Endothelial cell of umbilical vein (primary cell): ENCODE results near the gene ELOVL4. TPM values are rescaled to one million over a fixed set of nuclear protein-coding genes. Genes with fewer than 3 reads are reported as not detected.

Source experiments
- BruUV-seq: library from RNA; stranded (reverse); fragments of 400-500 nt; replicated peaks from 2 replicates; lab custom pipeline; 2021; lab: Mats Ljungman, UMichigan
- CTCF ChIA-PET: fragments of 300-600, 350-600 bp; sonication (Branson Sonifier 250); formaldehyde crosslinking; loops from one replicate; lab custom pipeline; 2021; ENCODE audit warnings: antibody characterized with exemption, inconsistent platforms; lab: Charles Lee
- POLR2A ChIA-PET: fragments of 300-600, 350-600 bp; sonication (Branson Sonifier 250); formaldehyde crosslinking; loops from one replicate; lab custom pipeline; 2021; ENCODE audit warnings: antibody characterized with exemption, inconsistent platforms; lab: Charles Lee
- DNase-seq: peaks from one replicate; pipeline ENCODE4 v3.0.0-alpha.2; 2011; ENCODE audit warnings: low read depth, low spot score
- FAIRE-seq: peaks from 2 replicates; lab custom pipeline; 2011; peaks lifted over from hg19 to GRCh38; lab: Jason Lieb, UNC
- H2AFZ ChIP-seq: 2 replicates; pipeline ENCODE4 v1.6.0; 2012; ENCODE audit warnings: low read depth, low read length, control low read depth, inconsistent platforms
- H3K27ac ChIP-seq: 2 replicates; pipeline ENCODE4 v1.5.1; 2011; ENCODE audit warnings: low read depth, mild to moderate bottlenecking, control low read depth, low read length, moderate library complexity; ENCODE audit not compliant: insufficient read depth
- H3K27me3 ChIP-seq, 2 experiments: 2 replicates each; pipeline versions ENCODE4 v1.6.0 to v1.6.1; 2011; ENCODE audit warnings: low read length in 2 of 2, mixed read lengths in 1 of 2; ENCODE audit not compliant: control insufficient read depth in 2 of 2, insufficient read depth in 2 of 2
- H3K36me3 ChIP-seq, 2 experiments: 2 replicates in 1 of 2; 3 replicates in 1 of 2; pipeline ENCODE4 v1.5.1; 2011; ENCODE audit warnings: low read length in 2 of 2, mild to moderate bottlenecking in 1 of 2, moderate library complexity in 1 of 2; ENCODE audit not compliant: control insufficient read depth in 2 of 2, insufficient read depth in 2 of 2; ENCODE audit errors: extremely low read depth in 1 of 2
- H3K4me1 ChIP-seq: 3 replicates; pipeline ENCODE4 v1.5.1; 2011; ENCODE audit warnings: mild to moderate bottlenecking, low read length; ENCODE audit not compliant: control insufficient read depth, insufficient read depth; ENCODE audit errors: extremely low read depth
- H3K4me2 ChIP-seq: 2 replicates; pipeline ENCODE4 v1.6.1; 2011; ENCODE audit warnings: low read length, control low read depth, mixed read lengths; ENCODE audit not compliant: insufficient read depth
- H3K4me3 ChIP-seq, 3 experiments: fragments of 200-600 bp in 1 of 3; sonication (generic), shearing (Covaris generic) in 1 of 3; replicated peaks in 1 of 3; 2 replicates each; pipeline ENCODE4 v1.5.1; 2011 to 2016; ENCODE audit warnings: control low read depth in 3 of 3, low read length in 3 of 3, mild to moderate bottlenecking in 2 of 3, inconsistent platforms in 1 of 3, low read depth in 1 of 3, moderate library complexity in 1 of 3; ENCODE audit not compliant: insufficient read depth in 1 of 3
- H3K79me2 ChIP-seq: 2 replicates; pipeline ENCODE4 v1.6.0; 2012; ENCODE audit warnings: low read length, inconsistent platforms; ENCODE audit not compliant: control insufficient read depth, insufficient read depth
- H3K9ac ChIP-seq: replicated peaks from 2 replicates; pipeline ENCODE3; 2011; ENCODE audit warnings: low read length, control low read depth; ENCODE audit not compliant: insufficient read depth; ENCODE audit errors: extremely low read depth
- H3K9me1 ChIP-seq: replicated peaks from 3 replicates; pipeline ENCODE4 v1.6.0; 2011; ENCODE audit warnings: mild to moderate bottlenecking, low read length; ENCODE audit not compliant: control insufficient read depth, insufficient read depth; ENCODE audit errors: extremely low read depth
- H3K9me3 ChIP-seq: replicated peaks from 2 replicates; pipeline ENCODE4 v1.5.1; 2012; ENCODE audit warnings: low read length, inconsistent platforms; ENCODE audit not compliant: control insufficient read depth, insufficient read depth
- H4K20me1 ChIP-seq: replicated peaks from 2 replicates; pipeline ENCODE3; 2011; ENCODE audit warnings: mild to moderate bottlenecking, low read length; ENCODE audit not compliant: control insufficient read depth, insufficient read depth; ENCODE audit errors: extremely low read depth
- CTCF ChIP-seq, 2 donors: IDR thresholded peaks; 1 replicate in 1 of 2; 2 replicates in 1 of 2; pipeline ENCODE4 v1.5.1; 2011; ENCODE audit warnings: low read length in 2 of 2, mild to moderate bottlenecking in 2 of 2, moderate library complexity in 2 of 2, control low read depth in 1 of 2, inconsistent platforms in 1 of 2, low read depth in 1 of 2; ENCODE audit not compliant: insufficient read depth in 1 of 2; ENCODE audit errors: extremely low read depth in 1 of 2
- FOS ChIP-seq: IDR thresholded peaks from 2 replicates; pipeline ENCODE4 v1.6.1; 2011; ENCODE audit warnings: mild to moderate bottlenecking, low read length, moderate library complexity, borderline replicate concordance; ENCODE audit not compliant: insufficient read depth
- JUN ChIP-seq: IDR thresholded peaks from 2 replicates; pipeline ENCODE4 v1.6.1; 2011; ENCODE audit warnings: borderline replicate concordance, low read depth; ENCODE audit not compliant: insufficient read length, insufficient read depth
- MYC ChIP-seq: IDR thresholded peaks from one replicate; pipeline ENCODE4 v1.6.1; 2011; ENCODE audit warnings: mild to moderate bottlenecking, low read depth, low read length
- dilution Hi-C: fragments of 300-500 bp; cut with MboI; formaldehyde crosslinking; loops from one replicate; pipeline ENCODE4 v1.15.0; 2019; ENCODE audit warnings: low sequenced_read_pairs; ENCODE audit not compliant: extremely low pct_ligation_motif_present
- intact Hi-C: fragments of 100-400 bp; cut with micrococcal nuclease; formaldehyde crosslinking; loops from one replicate; pipeline ENCODE4 v1.10.0; 2022
- polyA plus RNA-seq, 4 experiments: library from polyadenylated mRNA; depleted of rRNA in 3 of 4; stranded (reverse) in 3 of 4; unstranded in 1 of 4; fragments of >200 nt; gene quantifications; 2 replicates each; pipeline versions ENCODE4 v1.2.1 to v1.2.3, GENCODE V29; 2011 to 2012; ENCODE audit warnings: missing spikeins in 1 of 4
- total RNA-seq: library from RNA; stranded (reverse); gene quantifications from 2 replicates; pipeline ENCODE4 v1.2.3, GENCODE V29; 2021

ELOVL4 gene
- total and polyA plus RNA-seq, 2 donors (not counting 3 experiments of a cell fraction or from before 2014, with no cell fraction given), result 0.98 to 3.3 TPM

GRCh38 chr6:79868098-79868722 is 79.1 kb downstream of the ELOVL4 start:
- H4K20me1 ChIP-seq, result no peaks in the 10 kb centered on the region
- peak overlapping the region; percentile 83 for H3K4me2 ChIP-seq
- peak overlapping the region in 1 of 3 experiments; percentile 52 for H3K4me3 ChIP-seq
- no TSS peak for BruUV-seq
- no peak overlapping the region for H3K27ac ChIP-seq
- intact Hi-C loops, result loop anchor here (1.0 to 2.0 kb wide), 3 partner anchors 79 to 298 kb away; partner anchors contain the start of gene ELOVL4
- dilution Hi-C loops, result no loop called here
- FAIRE-seq, result peak; percentile 67
- no peaks in the 10 kb centered on the region for H3K9me3 ChIP-seq
- H2AFZ ChIP-seq, result peak overlapping the region; percentile 79
- no peaks in the 10 kb centered on the region for H3K79me2 ChIP-seq
- CTCF ChIA-PET, result interaction anchor here (0.5 to 3.1 kb wide), 49 partner anchors 9 to 1544 kb away, joined by 3 to 59 read pairs (median 4); partner anchors contain the start of genes BCKDHB and ELOVL4
- H3K36me3 ChIP-seq, result no peaks in the 10 kb centered on the region
- H3K27me3 ChIP-seq, result peaks cover 6 to 7% of the 10 kb centered on the region in 2 experiments
- H3K4me1 ChIP-seq, result no peaks in the 10 kb centered on the region
- H3K9me1 ChIP-seq, result no peaks in the 10 kb centered on the region
- TF ChIP-seq FOS (no peak), MYC (no peak), CTCF (IDR thresholded peaks at IDR 0.05; ENCODE audit: extremely low read depth in 1 of 2, insufficient read depth in 1 of 2, low read depth in 1 of 2, low read length in 2 of 2) (peak; percentile 57 to 58), JUN (no peak)
- POLR2A ChIA-PET, result no interaction called here
- DNase-seq, result peak; percentile 81
- no peak overlapping the region for H3K9ac ChIP-seq

Other genes with a start within 250 kb of the ELOVL4 start
- gene TTK, start 57.1 kb upstream of the ELOVL4 start, total RNA-seq, result 23.6 and 29.4 TPM in 2 replicates
- 2.9 and 4.1 TPM in 2 replicates for gene TTK, start 57.1 kb upstream of the ELOVL4 start, polyA plus RNA-seq
- gene BCKDHB, start 159.1 kb upstream of the ELOVL4 start, total RNA-seq, result 11.5 and 12.2 TPM in 2 replicates
- 4.2 and 5.6 TPM in 2 replicates for gene BCKDHB, start 159.1 kb upstream of the ELOVL4 start, polyA plus RNA-seq